ENCODE results near the gene ZNF804B.
"Not testable (repeated sequence)": the region's sequence is repeated elsewhere in the genome, so short reads cannot be mapped to it uniquely, and the experiment has no call there.

The ZNF804B gene

GRCh38 chr7:89085580-89085979 is 326.1 kb downstream of the ZNF804B start:
- DNase-seq (ENCODE audit: low read depth in 2 of 2) = no peak

- DNase-seq (ENCODE audit: low read depth in 2 of 2) = no peak
Observed at GRCh38 chr7:89091550-89091949, 332.1 kb downstream of the ZNF804B start.

DNA sequence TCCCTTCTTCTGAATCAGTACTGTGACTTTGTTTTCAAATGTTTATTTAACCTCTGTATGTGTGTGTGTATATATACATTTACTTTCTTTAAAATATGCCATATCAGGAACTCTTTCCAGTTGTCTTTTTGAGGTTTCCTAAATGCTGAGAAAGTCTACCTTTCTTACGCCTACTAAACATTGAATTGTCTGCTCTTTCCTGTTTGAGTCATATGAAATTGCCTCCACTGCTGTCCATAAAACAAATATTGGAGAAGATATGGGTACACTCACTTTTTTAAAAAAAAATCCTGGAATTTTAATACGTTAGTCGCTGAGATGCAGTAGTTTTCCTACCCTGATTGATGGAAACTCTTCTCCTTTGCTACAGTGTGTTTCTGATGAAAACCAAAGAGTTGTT is 334.8 kb downstream of the ZNF804B start:
- no peak for DNase-seq (ENCODE audit: low read depth in 2 of 2)

- no peak for DNase-seq (ENCODE audit: low read depth in 2 of 2)
Observed at GRCh38 chr7:89103564-89103963, 344.1 kb downstream of the ZNF804B start.

DNA sequence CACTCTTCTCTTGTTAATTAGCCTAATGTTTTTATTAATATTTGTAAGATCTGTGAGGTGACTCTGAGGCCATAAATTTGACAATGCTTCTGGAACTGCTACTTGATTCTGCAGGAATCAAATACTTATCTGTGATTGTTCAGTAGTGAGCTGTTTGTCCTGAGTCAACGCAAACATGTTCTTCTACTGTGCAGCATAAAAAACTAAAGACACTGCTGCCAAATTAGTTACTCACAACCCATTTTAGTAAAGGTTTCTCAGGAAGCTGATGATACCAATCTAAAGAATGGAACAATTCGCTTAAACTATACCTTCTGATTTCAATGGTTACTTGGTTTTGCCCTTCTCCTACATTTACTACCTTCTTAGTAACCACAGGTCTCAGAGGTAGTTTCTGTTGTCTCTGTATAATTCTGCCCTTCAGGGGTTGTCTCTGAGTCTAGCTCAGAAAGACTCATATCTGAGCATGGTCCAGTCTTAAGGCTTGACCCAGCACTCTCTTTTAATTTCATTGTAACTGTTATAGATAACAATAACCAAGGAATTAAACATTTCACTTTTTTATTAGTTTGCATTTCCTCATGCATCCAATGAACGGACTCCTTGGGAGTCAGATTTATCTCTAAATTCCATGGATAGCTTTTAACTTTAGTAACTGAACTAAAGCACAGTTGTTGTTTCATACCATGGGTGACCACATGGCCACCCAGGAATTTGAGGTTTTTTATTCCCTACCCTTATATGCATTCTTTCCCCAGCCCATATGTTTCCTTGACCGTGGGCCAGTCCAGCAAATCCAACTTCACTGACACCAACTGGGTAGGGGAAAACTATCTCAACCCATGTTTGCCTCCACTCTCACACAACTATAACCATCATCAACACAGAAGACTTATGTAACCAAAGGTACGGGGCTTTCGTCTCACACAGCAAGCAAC is 345.5 kb downstream of the ZNF804B start:
- no peak for DNase-seq (ENCODE audit: low read depth in 2 of 2)

DNA sequence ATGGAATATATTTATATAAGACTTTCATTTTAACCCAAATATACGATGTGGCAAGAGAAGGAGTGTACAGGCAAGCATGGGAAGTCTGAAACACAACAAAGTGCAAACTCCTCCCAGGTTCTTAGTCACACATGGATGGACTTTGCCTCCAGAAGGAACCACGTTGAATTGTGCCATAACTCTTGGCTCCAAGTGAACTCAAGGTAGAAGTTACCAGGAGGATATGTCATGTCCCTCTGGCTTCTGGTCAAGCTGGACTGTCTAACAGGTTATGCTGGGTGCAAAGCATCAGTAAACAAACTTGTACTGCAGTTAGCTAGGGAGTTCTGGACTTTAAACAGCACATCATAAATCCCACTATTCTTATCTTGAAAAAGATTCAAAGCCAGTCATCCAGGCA is 364.4 kb downstream of the ZNF804B start:
- DNase-seq (ENCODE audit: low read depth in 2 of 2) = no peak

- DNase-seq (ENCODE audit: low read depth in 2 of 2) = no peak
Observed at GRCh38 chr7:89129600-89130375, 370.3 kb downstream of the ZNF804B start.

- DNase-seq (ENCODE audit: low read depth in 2 of 2) = no peak
Observed at GRCh38 chr7:89133357-89133756, 373.9 kb downstream of the ZNF804B start.

GRCh38 chr7:89133819-89134218 is 374.3 kb downstream of the ZNF804B start:
- DNase-seq (ENCODE audit: low read depth in 2 of 2) = no peak

GRCh38 chr7:89145801-89146200 is 386.3 kb downstream of the ZNF804B start:
- DNase-seq (ENCODE audit: low read depth in 2 of 2) = no peak

GRCh38 chr7:89160107-89160506 is 400.6 kb downstream of the ZNF804B start:
- DNase-seq (ENCODE audit: low read depth in 2 of 2) = no peak

DNA sequence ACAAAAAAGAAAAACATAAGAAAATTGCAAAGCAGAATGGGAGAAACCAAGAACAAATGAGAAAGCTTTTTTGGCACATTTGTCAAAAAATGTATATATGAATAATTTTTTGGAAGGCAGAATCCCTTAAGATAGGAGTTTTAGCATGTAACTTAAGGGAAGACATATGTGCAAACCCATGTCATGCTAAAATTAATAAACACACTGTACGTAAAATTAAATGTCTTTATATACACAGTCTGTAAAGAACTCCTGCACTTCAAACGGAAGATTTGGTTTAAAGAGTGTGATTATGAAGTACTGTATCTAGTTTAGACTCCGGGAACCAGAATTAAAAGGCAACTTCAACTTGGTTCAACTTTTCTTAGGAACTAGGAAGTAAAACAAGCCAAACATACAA is 405.9 kb downstream of the ZNF804B start:
- DNase-seq (ENCODE audit: low read depth in 2 of 2) = no peak

DNA sequence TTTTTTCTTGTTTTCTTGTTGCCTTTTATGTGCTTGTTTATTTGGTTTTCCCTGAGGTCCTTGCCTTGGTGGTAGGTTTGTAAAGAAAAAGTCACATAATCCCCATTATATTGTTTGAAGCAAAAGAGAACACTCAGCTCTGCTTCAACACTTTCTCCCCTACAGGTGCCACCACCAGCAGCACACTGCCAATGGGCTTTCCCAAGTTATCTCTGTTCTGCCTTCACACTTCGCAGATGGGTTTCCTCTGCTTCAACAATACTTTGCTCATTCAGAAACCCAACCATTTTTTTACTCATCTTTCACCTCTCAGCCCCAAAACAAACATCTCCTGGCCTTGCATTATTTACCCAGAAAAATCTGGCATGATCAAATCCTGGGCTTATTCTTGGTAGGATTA is 411.1 kb downstream of the ZNF804B start:
- no peak for DNase-seq (ENCODE audit: low read depth in 2 of 2)

DNA sequence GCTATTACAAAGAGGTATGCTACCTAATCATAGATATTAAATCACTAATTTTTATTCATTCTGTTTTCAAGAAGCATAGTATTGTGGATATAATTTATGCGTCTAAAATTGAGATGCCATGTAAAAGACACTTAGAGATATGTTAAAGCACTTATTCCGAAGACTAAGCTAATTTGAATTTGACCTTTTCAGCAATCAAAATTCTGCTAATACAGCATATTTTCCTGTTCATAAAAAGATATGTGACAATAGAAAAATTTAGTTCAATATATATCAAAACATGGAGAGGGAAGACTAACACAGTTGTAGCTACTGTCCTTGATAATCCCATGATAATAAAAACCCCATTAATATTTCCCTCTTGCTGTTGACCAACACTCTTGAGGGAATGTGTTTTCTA is 422.6 kb downstream of the ZNF804B start:
- DNase-seq (ENCODE audit: low read depth in 2 of 2) = no peak

- no peak for DNase-seq (ENCODE audit: low read depth in 2 of 2)
Observed at GRCh38 chr7:89183712-89184111, 424.2 kb downstream of the ZNF804B start.

GRCh38 chr7:89200758-89201157 is 441.3 kb downstream of the ZNF804B start:
- no peak for DNase-seq (ENCODE audit: low read depth in 2 of 2)

- DNase-seq (ENCODE audit: low read depth in 2 of 2) = no peak
Observed at GRCh38 chr7:89223900-89224395, 464.4 kb downstream of the ZNF804B start.

- DNase-seq (ENCODE audit: low read depth in 2 of 2) = not testable (repeated sequence)
Observed at GRCh38 chr7:89228688-89229171, 469.2 kb downstream of the ZNF804B start.

GRCh38 chr7:89238156-89238555 is 478.7 kb downstream of the ZNF804B start:
- DNase-seq (ENCODE audit: low read depth in 2 of 2) = no peak

GRCh38 chr7:89246196-89246595 is 486.7 kb downstream of the ZNF804B start:
- no peak for DNase-seq (ENCODE audit: low read depth in 2 of 2)

DNA sequence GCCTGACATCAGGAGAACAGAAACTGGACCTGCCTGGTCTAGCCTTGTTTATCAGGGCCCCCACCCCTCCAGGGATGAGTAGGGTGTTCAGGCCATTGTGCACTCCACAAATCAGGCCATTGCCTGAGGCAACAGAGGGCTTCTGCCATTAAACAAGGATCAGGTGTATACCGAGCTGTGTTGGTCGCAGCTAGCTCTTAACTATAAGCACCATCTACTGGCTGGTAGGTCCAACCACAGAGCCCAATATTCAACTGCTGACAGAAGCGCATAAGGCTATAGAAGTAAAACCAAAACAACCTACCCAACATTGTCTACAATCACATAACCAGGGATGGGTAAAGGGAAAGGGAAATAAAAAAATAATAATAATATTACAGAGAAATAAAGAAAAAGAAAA is 487.7 kb downstream of the ZNF804B start:
- no peak for DNase-seq (ENCODE audit: low read depth in 2 of 2)

DNA sequence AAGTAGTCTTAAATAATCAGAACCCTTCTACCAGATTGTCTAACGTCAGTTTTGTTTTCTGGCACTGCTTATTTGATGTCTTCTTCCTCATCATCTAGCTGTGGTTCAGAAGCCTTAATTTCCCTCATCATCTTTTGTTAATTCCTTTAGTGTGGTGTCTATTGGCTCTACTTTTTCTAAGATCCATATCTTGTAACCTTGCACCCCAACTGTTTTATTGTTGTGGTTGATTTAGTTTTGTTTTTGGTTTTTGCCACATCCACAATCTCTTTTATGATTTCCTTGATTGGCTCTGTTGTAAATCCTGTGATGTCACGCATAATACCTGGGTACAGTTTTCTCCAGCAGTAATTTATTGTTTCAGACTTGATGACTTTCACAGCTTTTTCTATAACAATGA is 499.6 kb downstream of the ZNF804B start:
- no peak for DNase-seq (ENCODE audit: low read depth in 2 of 2)

GRCh38 chr7:89264126-89264525 is 504.6 kb downstream of the ZNF804B start:
- DNase-seq (ENCODE audit: low read depth in 2 of 2) = no peak
